Mesenchymal stem cell (in vitro differentiated cells and primary cell): ENCODE data around the gene CHCHD5.
A peak's percentile ranks its signal among the peaks of the same experiment; 100 is the strongest.
"Not testable (repeated sequence)": the region's sequence is repeated elsewhere in the genome, so short reads cannot be mapped to it uniquely, and the experiment has no call there.

Experiments used
- DNase-seq: peaks from one replicate; pipeline ENCODE4 v3.0.0-alpha.2; 2013
- H2AFZ ChIP-seq: one replicate; pipeline ENCODE4 v1.6.1; 2013; ENCODE audit warnings: low read depth, mild to moderate bottlenecking, control low read depth, inconsistent platforms, low read length, moderate library complexity
- H2AK5ac ChIP-seq: 2 replicates; pipeline ENCODE4 v1.6.1; 2013; ENCODE audit warnings: low read length, moderate library complexity, mild to moderate bottlenecking, inconsistent platforms; ENCODE audit not compliant: severe bottlenecking
- H2BK120ac ChIP-seq: one replicate; pipeline ENCODE4 v1.6.1; 2013; ENCODE audit warnings: low read depth, mild to moderate bottlenecking, inconsistent platforms, low read length, moderate library complexity
- H2BK12ac ChIP-seq, 2 experiments: one replicate each; pipeline ENCODE4 v1.6.1; 2013; ENCODE audit warnings: inconsistent platforms in 2 of 2, low read length in 2 of 2, mild to moderate bottlenecking in 2 of 2, moderate library complexity in 2 of 2, control low read depth in 1 of 2
- H2BK15ac ChIP-seq: one replicate; pipeline ENCODE4 v1.6.1; 2013; ENCODE audit warnings: mild to moderate bottlenecking, low read depth, inconsistent platforms; ENCODE audit not compliant: poor library complexity, severe bottlenecking
- H2BK5ac ChIP-seq: 2 replicates; pipeline ENCODE4 v1.6.1; 2013; ENCODE audit warnings: low read depth, mild to moderate bottlenecking, low read length, control low read depth, inconsistent platforms; ENCODE audit not compliant: poor library complexity, severe bottlenecking
- H3K14ac ChIP-seq, 2 experiments: one replicate each; pipeline ENCODE4 v1.6.1; 2013; ENCODE audit warnings: inconsistent platforms in 2 of 2, low read length in 2 of 2, control low read depth in 1 of 2, mild to moderate bottlenecking in 1 of 2, moderate library complexity in 1 of 2
- H3K18ac ChIP-seq, 2 experiments: one replicate each; pipeline ENCODE4 v1.6.1; 2013; ENCODE audit warnings: inconsistent platforms in 2 of 2, low read length in 2 of 2, control low read depth in 1 of 2, low read depth in 1 of 2, mild to moderate bottlenecking in 1 of 2
- H3K23ac ChIP-seq, 2 experiments: one replicate each; pipeline ENCODE4 v1.6.1; 2013; ENCODE audit warnings: inconsistent platforms in 2 of 2, low read length in 2 of 2, mild to moderate bottlenecking in 2 of 2, moderate library complexity in 2 of 2, control low read depth in 1 of 2
- H3K27ac ChIP-seq: 2 replicates; pipeline ENCODE4 v1.5.1; 2013; ENCODE audit warnings: mild to moderate bottlenecking, moderate library complexity, low read length, control low read depth, inconsistent platforms; ENCODE audit not compliant: poor library complexity, severe bottlenecking
- H3K27me3 ChIP-seq, 2 experiments: 2 replicates each; pipeline versions ENCODE4 v1.6.1 to v1.7.0; 2013; ENCODE audit warnings: low read length in 2 of 2, mild to moderate bottlenecking in 2 of 2, moderate library complexity in 2 of 2, control low read depth in 1 of 2, inconsistent platforms in 1 of 2; ENCODE audit not compliant: control insufficient read depth in 1 of 2, insufficient read depth in 1 of 2
- H3K36me3 ChIP-seq, 2 experiments: 2 replicates each; pipeline versions ENCODE4 v1.6.1 to v1.7.0; 2013; ENCODE audit warnings: low read length in 2 of 2, control low read depth in 1 of 2, inconsistent platforms in 1 of 2, low read depth in 1 of 2, mild to moderate bottlenecking in 1 of 2; ENCODE audit not compliant: insufficient read depth in 2 of 2, control insufficient read depth in 1 of 2
- H3K4ac ChIP-seq, 2 experiments: one replicate each; pipeline ENCODE4 v1.6.1; 2013; ENCODE audit warnings: inconsistent platforms in 2 of 2, low read length in 2 of 2, mild to moderate bottlenecking in 2 of 2, moderate library complexity in 2 of 2, control low read depth in 1 of 2, low read depth in 1 of 2
- H3K4me1 ChIP-seq: 2 replicates; pipeline ENCODE4 v1.6.1; 2013; ENCODE audit warnings: low read depth, low read length, control low read depth; ENCODE audit not compliant: control insufficient read depth, insufficient read depth
- H3K4me2 ChIP-seq: 2 replicates; pipeline ENCODE4 v1.6.1; 2013; ENCODE audit warnings: low read length, mild to moderate bottlenecking, inconsistent platforms; ENCODE audit not compliant: poor library complexity, severe bottlenecking
- H3K4me3 ChIP-seq, 2 experiments: 2 replicates each; pipeline versions ENCODE4 v1.5.1 to v1.7.0; 2013; ENCODE audit warnings: low read length in 2 of 2, mild to moderate bottlenecking in 2 of 2, control low read depth in 1 of 2, low read depth in 1 of 2; ENCODE audit not compliant: insufficient read depth in 1 of 2
- H3K79me1 ChIP-seq: replicated peaks from 2 replicates; pipeline ENCODE4 v1.6.1; 2013; ENCODE audit warnings: mild to moderate bottlenecking, control low read depth, low read length, inconsistent platforms; ENCODE audit not compliant: poor library complexity, severe bottlenecking
- H3K9ac ChIP-seq: 2 replicates; pipeline ENCODE4 v1.7.0; 2013; ENCODE audit warnings: mild to moderate bottlenecking, low read length, moderate library complexity
- H3K9me3 ChIP-seq: 2 replicates; pipeline ENCODE4 v1.7.0; 2013; ENCODE audit warnings: mild to moderate bottlenecking, low read length; ENCODE audit not compliant: control insufficient read depth
- H4K8ac ChIP-seq: one replicate; pipeline ENCODE4 v1.6.1; 2013; ENCODE audit warnings: inconsistent platforms, mild to moderate bottlenecking, low read length, moderate library complexity
- H4K91ac ChIP-seq: one replicate; pipeline ENCODE4 v1.6.1; 2013; ENCODE audit warnings: mild to moderate bottlenecking, low read length, inconsistent platforms
- WGBS: methylation state at CpG from one replicate; pipeline ENCODE4 v1.1.7; 2013; ENCODE audit warnings: mixed read lengths; 5-methylcytosine and 5-hydroxymethylcytosine counted together

CHCHD5 gene

DNA sequence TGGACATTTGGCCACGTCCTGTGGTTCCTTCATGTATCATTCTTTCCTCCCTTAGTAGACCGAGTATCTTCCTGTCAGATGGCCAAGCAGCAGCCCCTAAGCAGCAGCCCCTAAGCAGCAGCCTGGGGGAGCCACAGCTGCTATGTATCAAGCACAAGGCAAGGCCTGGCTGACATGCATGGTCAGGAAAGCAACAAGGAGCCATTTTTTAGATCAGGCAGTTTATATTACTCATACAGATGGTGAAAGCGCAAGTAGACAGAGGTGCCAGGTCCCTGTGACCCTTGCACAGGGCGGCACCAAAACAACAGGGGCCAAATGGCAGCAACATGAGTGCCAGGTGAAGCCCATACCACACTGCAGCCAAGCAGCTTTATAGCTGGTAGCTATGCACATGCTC, 22.1 kb downstream of the CHCHD5 start:
- no peak overlapping the region for H2BK12ac ChIP-seq

DNA sequence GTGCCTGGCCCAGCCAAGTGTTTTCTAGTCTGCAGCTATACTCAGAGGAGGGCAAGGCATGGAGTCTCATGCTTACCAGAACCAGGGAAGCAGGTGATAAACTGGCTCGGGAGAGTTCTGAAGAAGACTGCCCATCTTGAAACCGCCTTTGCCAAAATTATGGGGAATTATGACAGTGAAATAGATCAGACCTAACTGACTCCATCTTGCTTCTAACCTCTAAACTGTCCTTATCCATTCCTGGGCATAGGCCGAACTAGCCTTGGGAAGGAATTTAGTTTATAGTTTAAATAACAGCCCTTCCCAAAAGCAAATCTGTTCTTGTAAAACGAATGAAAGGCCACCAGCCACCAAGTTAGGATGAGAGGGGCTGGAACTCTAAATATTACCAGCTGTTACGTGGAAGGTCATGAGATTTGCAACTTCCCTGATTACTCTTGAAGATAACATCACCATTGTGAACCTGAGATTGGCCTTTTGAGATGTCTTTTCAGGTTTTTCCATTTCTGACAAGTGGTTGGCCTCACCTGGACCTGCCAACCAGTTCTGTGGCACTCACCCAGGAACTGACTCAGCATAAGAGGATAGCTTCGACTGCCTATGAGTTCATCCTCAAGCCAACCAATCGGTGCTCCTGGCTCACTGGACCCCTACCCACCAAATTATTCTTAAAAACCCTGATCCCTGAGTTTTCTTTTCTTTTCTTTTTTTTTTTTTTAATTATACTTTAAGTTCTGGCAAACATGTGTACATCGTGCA, 23.4 kb downstream of the CHCHD5 start:
- Histone ChIP-seq H3K4ac (no peak overlapping the region), H3K27ac (no peak overlapping the region), H3K9ac (no peak overlapping the region), H3K14ac (no peak overlapping the region), H3K18ac (no peak overlapping the region), H2BK15ac (no peak overlapping the region), H2AFZ (no peak overlapping the region), H3K4me1 (no peaks in the 10 kb centered on the region), H3K4me2 (no peak overlapping the region), H2BK5ac (no peak overlapping the region), H2BK12ac (no peak overlapping the region), H3K9me3 (no peaks in the 10 kb centered on the region), H2AK5ac (no peak overlapping the region), H3K79me1 (no peaks in the 10 kb centered on the region), H3K4me3 (no peak overlapping the region), H4K8ac (no peak overlapping the region), H3K23ac (no peak overlapping the region), H2BK120ac (no peak overlapping the region), H3K27me3 (no peaks in the 10 kb centered on the region), H4K91ac (no peak overlapping the region), H3K36me3 (no peaks in the 10 kb centered on the region)
- 85% methylated on average over 6 of the region's 8 CpGs for WGBS
- no peak for DNase-seq

More for the DNA sequence above, 22.1 kb downstream of the CHCHD5 start:
- 79% methylated on average over 4 of the region's 4 CpGs for WGBS
- no peak overlapping the region for H3K14ac ChIP-seq
- no peak overlapping the region for H4K91ac ChIP-seq
- H3K4me1 ChIP-seq, result no peaks in the 10 kb centered on the region
- no peak overlapping the region for H3K23ac ChIP-seq
- H2AK5ac ChIP-seq, result no peak overlapping the region
- no peak overlapping the region for H3K4me3 ChIP-seq
- H3K9me3 ChIP-seq, result no peaks in the 10 kb centered on the region
- no peak overlapping the region for H3K9ac ChIP-seq
- H2BK5ac ChIP-seq, result no peak overlapping the region
- no peak overlapping the region for H3K27ac ChIP-seq
- no peaks in the 10 kb centered on the region for H3K27me3 ChIP-seq
- H4K8ac ChIP-seq, result peak overlapping the region; percentile 59
- H2BK15ac ChIP-seq, result no peak overlapping the region
- no peak overlapping the region for H3K4me2 ChIP-seq
- no peak overlapping the region for H3K18ac ChIP-seq
- no peak overlapping the region for H2AFZ ChIP-seq
- H3K36me3 ChIP-seq, result no peaks in the 10 kb centered on the region
- no peak for DNase-seq
- no peaks in the 10 kb centered on the region for H3K79me1 ChIP-seq
- no peak overlapping the region for H3K4ac ChIP-seq
- H2BK120ac ChIP-seq, result no peak overlapping the region

DNA sequence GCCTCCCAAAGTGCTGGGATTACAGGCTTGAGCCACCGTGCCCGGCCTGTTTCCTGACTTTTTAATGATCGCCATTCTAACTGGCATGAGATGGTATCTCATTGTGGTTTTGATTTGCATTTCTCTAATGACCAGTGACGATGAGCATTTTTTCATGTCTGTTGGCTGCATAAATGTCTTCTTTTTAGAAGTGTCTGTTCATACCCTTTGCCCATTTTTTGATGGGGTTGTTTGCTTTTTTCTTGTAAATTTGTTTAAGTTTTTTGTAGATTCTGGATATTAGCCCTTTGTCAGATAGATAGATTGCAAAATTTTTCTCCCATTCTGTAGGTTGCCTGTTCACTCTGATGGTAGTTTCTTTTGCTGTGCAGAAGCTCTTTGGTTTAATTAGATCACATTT, 24.9 kb downstream of the CHCHD5 start:
- not testable (repeated sequence) for H3K4me1 ChIP-seq, H2BK15ac ChIP-seq, H3K36me3 ChIP-seq, H3K4me3 ChIP-seq, H2AK5ac ChIP-seq, DNase-seq, H3K23ac ChIP-seq, H4K91ac ChIP-seq, H2BK120ac ChIP-seq, H3K4ac ChIP-seq, H2AFZ ChIP-seq, H3K27me3 ChIP-seq, H3K18ac ChIP-seq, H3K4me2 ChIP-seq, H2BK12ac ChIP-seq, H3K9ac ChIP-seq, H2BK5ac ChIP-seq, H3K79me1 ChIP-seq, H3K27ac ChIP-seq, H3K9me3 ChIP-seq, H3K14ac ChIP-seq, H4K8ac ChIP-seq
- 99% methylated on average over 4 of the region's 4 CpGs for WGBS

DNA sequence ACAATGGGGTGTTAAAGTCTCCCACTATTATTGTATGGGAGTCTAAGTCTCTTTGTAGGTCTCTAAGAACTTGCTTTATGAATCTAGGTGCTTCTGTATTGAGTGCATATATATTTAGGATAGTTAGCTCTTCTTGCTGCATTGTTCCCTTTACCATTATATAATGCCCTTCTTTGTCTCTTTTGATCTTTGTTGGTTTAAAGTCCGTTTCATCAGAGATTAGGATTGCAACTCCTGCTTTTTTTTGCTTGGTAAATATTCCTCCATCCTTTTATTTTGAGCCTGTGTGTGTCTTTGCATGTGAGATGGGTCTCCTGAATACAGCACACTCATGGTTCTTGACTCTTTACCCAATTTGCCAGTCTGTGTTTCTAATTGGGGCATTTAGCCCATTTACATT, 27.9 kb downstream of the CHCHD5 start:
- H3K18ac ChIP-seq, H3K9ac ChIP-seq, H2BK5ac ChIP-seq, H3K27me3 ChIP-seq, H3K9me3 ChIP-seq, H3K79me1 ChIP-seq, H2BK120ac ChIP-seq, H2AFZ ChIP-seq, H3K23ac ChIP-seq, H2BK12ac ChIP-seq, H4K91ac ChIP-seq, H3K4me3 ChIP-seq, H3K36me3 ChIP-seq, H2BK15ac ChIP-seq, H3K14ac ChIP-seq, H3K27ac ChIP-seq, H2AK5ac ChIP-seq, H4K8ac ChIP-seq, H3K4me1 ChIP-seq, H3K4ac ChIP-seq, DNase-seq, H3K4me2 ChIP-seq: not testable (repeated sequence)
- WGBS, result no CpG with 5 or more reads among the region's 1 CpG
